ENCODE measurements around the gene SRGAP1.
"Not testable (repeated sequence)": the region's sequence is repeated elsewhere in the genome, so short reads cannot be mapped to it uniquely, and the experiment has no call there.

Gene SRGAP1

GRCh38 chr12:64131456-64131855 lies 287.0 kb downstream of the SRGAP1 start:
- DNase-seq = not testable (repeated sequence)

DNA sequence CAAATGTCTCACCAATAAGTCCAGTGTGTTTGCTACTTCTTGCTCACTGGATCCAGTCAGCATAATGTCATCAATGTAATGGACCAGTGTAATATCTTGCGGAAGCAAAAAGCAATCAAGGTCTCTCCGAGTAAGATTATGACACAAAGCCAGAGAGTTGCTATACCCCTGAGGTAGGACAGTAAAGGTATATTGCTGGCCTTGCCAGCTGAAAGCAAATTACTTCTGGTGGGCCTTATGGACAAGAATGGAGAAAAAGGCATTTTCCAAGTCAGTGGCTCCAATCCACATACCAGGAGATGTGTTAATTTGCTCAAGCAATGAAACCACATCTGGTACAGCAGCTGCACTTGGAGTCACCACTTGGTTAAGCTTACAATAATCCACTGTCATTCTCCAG lies 288.2 kb downstream of the SRGAP1 start:
- not testable (repeated sequence) for DNase-seq

DNA sequence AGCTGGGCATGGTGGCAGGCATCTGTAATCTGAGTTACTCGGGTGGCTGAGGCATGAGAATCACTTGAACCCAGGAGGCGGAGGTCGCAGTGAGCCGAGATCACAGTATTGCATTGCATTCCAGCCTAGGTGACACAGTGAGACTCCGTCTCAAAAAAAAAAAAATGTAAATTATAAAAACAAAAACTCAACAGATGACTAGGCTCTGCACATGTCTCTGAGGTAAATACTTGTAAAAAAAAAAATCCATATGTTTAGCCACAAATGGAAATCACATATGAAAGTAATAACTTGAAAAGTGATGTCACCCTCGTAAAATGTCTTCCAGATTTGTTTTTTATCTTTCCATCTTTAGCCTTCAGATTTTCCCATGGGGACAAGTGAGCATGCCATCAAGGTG lies 292.6 kb downstream of the SRGAP1 start:
- no peak for DNase-seq

DNA sequence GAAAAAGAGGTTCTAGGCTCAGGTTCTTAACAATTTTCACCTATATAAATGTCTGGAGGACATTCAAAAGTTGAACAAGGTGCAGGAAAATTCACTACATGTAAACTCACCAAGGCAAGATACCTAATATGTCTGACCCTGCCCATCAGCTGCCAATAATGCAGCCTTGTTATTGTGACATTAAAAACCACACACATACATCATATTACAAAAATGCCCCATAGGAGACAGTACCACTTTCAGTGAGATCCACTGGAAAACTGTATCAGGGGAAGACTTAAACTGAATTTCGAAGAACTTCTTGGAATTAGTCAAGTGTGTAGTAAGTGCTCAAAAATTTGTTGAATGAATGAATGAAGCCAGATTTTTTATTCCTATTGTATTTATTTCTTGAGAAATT lies 294.5 kb downstream of the SRGAP1 start:
- DNase-seq = no peak

- no peak for DNase-seq
These were observed 297.9 kb downstream of the SRGAP1 start for GRCh38 chr12:64142382-64142781.

DNA sequence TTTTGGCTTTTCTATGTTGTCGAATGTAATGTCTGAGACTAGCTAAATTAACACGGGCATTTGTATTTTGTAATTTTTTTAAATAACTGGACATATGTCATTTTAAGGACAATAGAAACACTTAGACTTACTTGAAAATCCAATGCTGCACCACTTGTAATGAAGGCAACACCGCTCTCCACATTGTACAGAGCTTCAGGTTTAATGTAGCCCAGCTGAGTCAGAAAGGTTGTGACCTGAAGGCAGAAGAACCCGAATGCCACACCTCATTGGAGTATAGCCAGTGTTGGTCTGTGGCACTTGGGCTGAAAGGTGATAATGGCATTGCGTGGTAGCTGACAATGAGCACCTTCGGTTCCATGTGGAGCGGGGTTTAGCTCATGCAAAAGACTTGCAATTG lies 298.3 kb downstream of the SRGAP1 start:
- no peak for DNase-seq

GRCh38 chr12:64145226-64145625 lies 300.7 kb downstream of the SRGAP1 start:
- DNase-seq = no peak

DNA sequence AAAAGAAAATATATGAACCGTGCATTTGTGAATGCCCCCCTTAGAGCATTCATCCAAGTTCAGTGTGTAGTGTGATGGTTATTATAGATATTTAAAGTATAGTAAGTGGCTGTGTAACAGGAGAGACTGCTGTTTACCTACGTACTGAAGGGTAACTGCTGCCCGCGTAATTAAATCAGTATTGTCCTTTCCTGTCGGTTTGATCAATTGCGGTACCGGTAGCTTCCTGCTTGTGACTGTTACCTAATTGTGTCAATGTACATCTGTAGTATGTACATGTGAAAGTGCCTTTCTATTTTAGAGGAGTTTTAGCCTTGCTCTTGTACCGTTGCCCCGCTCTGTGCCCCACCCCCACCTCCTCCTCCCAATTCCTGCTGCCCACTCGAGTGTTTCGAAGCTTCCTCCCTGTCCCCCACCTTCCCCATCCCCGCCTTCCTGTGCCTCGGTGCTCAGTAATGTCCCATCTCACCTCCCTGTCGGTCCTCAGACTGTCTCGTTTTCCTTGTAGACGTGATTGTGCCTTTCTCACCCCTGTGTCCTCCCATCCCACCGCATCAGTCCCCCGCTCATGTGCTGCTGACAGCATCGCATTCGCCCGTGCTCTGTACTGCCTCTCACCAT lies 302.6 kb downstream of the SRGAP1 start:
- DNase-seq = peak; percentile 26

DNA sequence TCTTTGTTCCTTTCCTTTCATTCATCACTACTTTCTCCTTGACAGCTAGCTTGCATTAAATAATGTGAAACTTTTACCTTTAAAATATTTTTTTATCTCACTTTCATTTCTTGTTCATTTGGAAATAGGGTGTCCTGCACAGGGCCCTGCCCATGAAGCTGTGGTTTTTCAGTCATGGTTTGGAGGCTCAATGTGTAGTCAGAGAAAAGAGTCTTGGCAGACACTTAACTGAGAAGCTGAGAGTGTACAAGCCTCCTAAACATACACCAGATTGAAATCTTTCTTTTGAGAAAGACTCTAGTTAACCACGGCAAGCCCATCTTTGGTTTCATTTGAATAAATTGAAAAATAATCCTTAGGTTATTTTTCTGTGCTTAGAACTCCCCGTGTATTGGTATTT lies 303.4 kb downstream of the SRGAP1 start:
- no peak for DNase-seq

DNA sequence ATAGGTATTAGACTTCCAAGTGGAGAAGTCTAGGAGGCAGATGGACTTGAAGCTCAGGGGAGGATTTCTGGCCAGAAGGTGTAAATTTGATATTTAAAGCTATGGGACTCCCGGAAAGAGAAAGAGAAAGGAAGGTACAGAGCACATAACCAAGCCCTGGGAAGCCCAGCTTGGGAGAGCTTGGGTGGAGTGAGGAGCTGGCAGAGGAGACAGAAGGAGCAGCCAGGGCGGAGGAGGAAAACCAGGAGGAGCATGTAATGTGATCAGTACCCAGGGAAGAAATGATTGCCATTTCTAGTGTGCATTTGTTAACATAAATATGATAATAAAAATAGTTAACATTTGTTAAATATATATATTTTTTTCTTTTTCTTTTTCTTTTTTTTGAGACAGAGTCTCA lies 310.2 kb downstream of the SRGAP1 start:
- DNase-seq = no peak

DNA sequence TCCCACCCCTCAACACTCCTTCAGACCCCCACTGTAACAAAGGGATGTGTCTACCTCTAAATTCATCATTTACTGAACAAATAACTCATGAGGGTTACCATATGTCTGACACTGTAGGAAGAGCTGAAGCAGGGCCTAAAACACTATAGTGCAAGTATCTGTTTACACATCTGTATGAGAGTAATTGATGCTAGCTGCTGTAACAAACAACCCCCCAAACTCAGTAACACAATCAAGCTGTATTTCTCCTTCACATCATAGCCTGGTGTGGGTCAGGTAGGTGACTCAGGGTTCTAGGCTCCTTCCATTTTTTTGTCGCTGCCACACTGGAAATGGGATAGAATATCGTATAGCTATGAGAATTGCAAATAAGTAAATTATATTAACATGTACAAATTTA lies 312.6 kb downstream of the SRGAP1 start:
- no peak for DNase-seq

DNA sequence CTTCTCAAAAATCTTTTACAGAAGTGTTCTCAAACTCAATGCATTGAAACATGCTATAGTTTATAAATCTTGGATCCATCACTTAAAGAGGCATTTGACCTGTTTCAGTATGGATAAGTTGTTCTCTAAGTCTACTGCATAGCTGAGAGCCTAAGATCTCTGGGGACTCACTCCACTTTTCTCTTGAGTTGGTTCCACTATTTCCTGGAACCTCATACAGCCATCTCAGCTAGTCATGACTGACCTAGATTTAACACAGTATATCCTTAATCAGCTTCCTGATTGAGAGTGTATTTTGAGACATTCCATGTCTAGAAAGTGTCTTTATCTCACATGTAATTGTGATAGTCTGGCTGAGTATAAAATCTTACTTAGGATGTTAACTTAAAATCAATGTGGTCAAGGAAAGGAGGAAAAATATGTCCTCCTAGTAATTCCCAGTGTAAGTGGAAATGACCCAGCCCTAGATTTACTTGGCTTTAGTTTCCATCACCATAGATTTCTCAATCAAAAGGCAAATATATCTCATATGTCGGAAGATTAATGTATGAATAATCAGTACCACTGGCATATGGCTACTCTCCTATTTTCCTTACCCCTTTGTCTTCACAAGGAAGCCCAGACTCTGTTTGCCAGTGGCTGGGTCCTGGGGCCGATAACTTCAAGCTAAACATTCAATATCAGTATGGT lies 315.7 kb downstream of the SRGAP1 start:
- no peak for DNase-seq

GRCh38 chr12:64160711-64161060 lies 316.2 kb downstream of the SRGAP1 start:
- no peak for DNase-seq

DNA sequence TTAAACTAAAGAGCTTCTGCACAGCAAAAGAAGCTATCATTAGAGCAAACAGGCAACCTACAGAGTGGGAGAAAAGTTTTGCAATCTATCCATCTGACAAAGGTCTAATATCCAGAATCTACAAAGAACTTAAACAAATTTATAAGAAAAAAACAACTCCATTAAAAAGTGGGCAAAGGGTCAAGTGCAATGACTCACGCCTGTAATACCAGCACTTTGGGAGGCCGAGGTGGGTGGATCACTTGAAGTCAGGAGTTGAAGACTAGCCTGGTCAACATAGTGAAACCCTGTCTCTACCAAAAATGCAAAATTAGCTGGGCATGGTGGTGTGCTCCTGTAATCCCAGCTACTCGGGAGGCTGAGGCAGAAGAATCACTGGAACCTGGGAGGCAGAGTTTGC lies 322.1 kb downstream of the SRGAP1 start:
- DNase-seq = not testable (repeated sequence)

GRCh38 chr12:64167041-64167440 lies 322.5 kb downstream of the SRGAP1 start:
- not testable (repeated sequence) for DNase-seq

- peak; percentile 69 for DNase-seq
These were observed 325.5 kb downstream of the SRGAP1 start for GRCh38 chr12:64170024-64170423.

DNA sequence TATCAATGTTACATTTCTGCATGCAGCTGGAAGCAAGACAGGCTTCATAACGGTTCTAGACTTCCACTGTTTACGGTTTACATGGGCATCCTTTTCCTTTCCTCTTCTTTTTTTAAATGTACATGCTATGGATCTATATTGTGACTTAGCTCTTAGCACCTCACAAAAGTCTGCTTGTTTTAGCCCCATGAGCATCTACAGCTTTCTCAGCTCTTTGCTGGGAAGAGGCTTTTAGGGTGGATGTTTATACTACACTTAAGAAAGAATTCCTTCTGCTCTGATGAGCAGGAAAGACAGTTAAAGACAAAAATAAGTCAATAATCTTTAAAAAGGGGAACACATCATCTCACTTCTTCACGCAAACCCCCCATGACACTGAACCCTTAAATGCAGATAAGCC lies 326.2 kb downstream of the SRGAP1 start:
- DNase-seq = no peak

DNA sequence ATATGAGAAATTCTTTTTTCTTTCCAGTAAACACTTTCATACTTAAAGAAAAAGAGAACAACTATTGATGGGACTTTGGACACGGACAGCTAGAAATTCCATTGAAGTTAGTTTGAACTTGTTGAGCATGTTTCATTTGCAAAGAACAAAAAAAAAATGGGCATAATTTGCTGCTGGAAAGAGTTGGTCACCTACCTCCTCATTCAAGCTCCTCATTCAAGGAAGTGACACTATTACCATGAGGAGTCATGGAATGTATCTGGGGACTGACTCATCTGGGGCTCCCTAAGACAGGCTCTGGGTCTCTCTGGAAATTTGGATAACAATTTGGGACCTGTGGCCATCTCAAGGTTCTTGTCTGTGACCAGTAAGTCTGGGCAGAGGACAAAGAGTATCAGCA lies 327.2 kb downstream of the SRGAP1 start:
- DNase-seq = no peak

GRCh38 chr12:64172143-64172970 lies 327.9 kb downstream of the SRGAP1 start:
- DNase-seq = no peak

DNA sequence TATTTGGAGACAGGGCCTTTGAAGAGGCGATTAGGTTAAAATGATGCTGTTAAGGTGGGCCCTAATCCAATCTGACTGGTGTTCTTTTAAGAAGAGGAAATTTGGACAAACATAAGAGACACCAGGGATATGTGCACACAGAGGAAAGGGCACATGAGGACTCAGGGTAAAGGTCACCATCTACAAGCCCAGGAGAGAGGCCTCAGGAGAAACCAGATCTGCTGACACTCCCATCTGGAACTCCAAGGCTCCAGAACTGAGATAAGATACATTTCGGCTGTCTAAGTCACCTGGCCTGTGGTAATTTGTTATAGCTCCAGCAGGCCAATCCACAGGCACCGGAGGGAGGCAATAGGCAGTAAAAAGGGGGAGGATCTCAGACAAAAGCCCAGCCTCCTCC lies 329.0 kb downstream of the SRGAP1 start:
- DNase-seq = no peak

DNA sequence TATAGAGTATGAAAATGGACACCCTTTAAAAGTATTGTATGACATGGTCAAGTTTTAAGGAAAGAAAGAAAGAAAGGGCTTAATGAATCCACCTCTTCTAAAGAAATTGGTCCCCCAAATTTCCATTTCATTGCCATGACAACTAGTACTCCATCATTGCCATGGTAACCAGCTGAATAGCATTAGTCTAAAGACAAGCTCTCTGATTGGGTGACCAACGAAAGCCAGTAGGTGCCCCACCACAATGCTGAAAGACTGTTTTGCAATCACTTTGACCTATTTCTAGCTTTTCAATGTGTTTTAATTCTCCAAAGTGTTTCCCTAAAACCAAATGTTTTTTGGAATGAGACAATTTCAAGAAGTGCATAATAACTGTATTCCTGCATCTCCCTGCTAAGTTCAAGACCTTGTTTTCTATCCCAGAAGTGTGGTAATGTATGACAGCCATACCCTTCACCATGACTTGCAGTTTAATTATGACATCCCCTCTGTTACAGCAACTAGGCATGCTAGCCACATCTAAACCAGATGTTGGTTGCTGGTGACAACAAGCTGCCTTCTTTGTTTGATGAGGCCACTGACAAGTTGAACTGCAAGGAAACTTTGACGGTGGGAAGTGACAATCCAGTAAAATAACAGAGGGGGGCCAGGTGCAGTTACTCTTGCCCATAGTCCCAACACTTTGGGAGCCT lies 330.9 kb downstream of the SRGAP1 start:
- DNase-seq = no peak

GRCh38 chr12:64177001-64177400 lies 332.5 kb downstream of the SRGAP1 start:
- DNase-seq = no peak

- DNase-seq = no peak
These were observed 333.6 kb downstream of the SRGAP1 start for GRCh38 chr12:64178122-64178521.

DNA sequence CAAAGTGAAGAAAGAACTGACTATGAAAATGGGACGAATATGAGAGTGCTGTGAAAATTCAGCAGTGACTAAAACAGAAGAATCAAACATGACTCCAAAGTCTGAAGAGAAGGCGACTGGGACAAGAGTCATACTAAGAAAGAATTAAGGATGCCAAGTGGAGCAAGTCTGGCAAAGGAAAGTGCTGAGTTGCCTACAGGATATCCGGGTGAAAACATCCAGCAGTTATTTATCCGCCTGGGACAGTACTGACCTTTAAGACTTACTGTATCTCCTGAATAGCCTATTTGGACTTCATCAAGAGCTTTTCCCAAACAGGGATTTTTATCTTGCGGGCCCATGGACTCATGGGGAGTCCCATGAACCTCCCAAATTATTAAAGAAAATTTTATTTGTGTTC lies 336.5 kb downstream of the SRGAP1 start:
- DNase-seq = no peak

Measured in NCI-H748 treated with DMSO at 0.1 percent for 48 hours (cell line).